ENCODE results near the gene VENTX.
A peak's percentile ranks its signal among the peaks of the same experiment; 100 is the strongest.
"Not testable (repeated sequence)": the region's sequence is repeated elsewhere in the genome, so short reads cannot be mapped to it uniquely, and the experiment has no call there.

VENTX gene

GRCh38 chr10:133257489-133258065, 19.9 kb downstream of the VENTX start:
- peak; percentile 52 for DNase-seq (ENCODE audit: low spot score)

GRCh38 chr10:133258066-133258817, 20.6 kb downstream of the VENTX start:
- no peak for DNase-seq (ENCODE audit: low spot score)

- DNase-seq (ENCODE audit: low spot score), result peak; percentile 68
Observed at GRCh38 chr10:133258818-133259601, 21.4 kb downstream of the VENTX start.

GRCh38 chr10:133259602-133259989, 21.9 kb downstream of the VENTX start:
- no peak for DNase-seq (ENCODE audit: low spot score)

- peak; percentile 47 for DNase-seq (ENCODE audit: low spot score)
Observed at GRCh38 chr10:133260895-133261725, 23.5 kb downstream of the VENTX start.

- peak; percentile 69 for DNase-seq (ENCODE audit: low spot score)
Observed at GRCh38 chr10:133261726-133262325, 24.2 kb downstream of the VENTX start.

GRCh38 chr10:133262696-133263095, 25.0 kb downstream of the VENTX start:
- no peak for DNase-seq (ENCODE audit: low spot score)

GRCh38 chr10:133263674-133264073, 26.0 kb downstream of the VENTX start:
- DNase-seq (ENCODE audit: low spot score), result no peak

GRCh38 chr10:133264461-133264860, 26.8 kb downstream of the VENTX start:
- no peak for DNase-seq (ENCODE audit: low spot score)

GRCh38 chr10:133265052-133265451, 27.4 kb downstream of the VENTX start:
- DNase-seq (ENCODE audit: low spot score), result not testable (repeated sequence)

GRCh38 chr10:133266056-133266795, 28.6 kb downstream of the VENTX start:
- no peak for DNase-seq (ENCODE audit: low spot score)

GRCh38 chr10:133267293-133267692, 29.6 kb downstream of the VENTX start:
- DNase-seq (ENCODE audit: low spot score), result no peak

GRCh38 chr10:133267829-133268228, 30.2 kb downstream of the VENTX start:
- DNase-seq (ENCODE audit: low spot score), result no peak

GRCh38 chr10:133268532-133268931, 30.9 kb downstream of the VENTX start:
- DNase-seq (ENCODE audit: low spot score), result no peak

- DNase-seq (ENCODE audit: low spot score), result no peak
Observed at GRCh38 chr10:133269367-133269766, 31.7 kb downstream of the VENTX start.

- DNase-seq (ENCODE audit: low spot score), result no peak
Observed at GRCh38 chr10:133270204-133270603, 32.5 kb downstream of the VENTX start.

- DNase-seq (ENCODE audit: low spot score), result no peak
Observed at GRCh38 chr10:133270773-133271297, 33.2 kb downstream of the VENTX start.

GRCh38 chr10:133271521-133272300, 34.1 kb downstream of the VENTX start:
- no peak for DNase-seq (ENCODE audit: low spot score)

GRCh38 chr10:133272301-133272963, 34.8 kb downstream of the VENTX start:
- no peak for DNase-seq (ENCODE audit: low spot score)
